ENCODE measurements around the gene RSKR. TPM values are rescaled to one million over a fixed set of nuclear protein-coding genes. Genes with fewer than 3 reads are reported as not detected.
"Not testable (repeated sequence)": the region's sequence is repeated elsewhere in the genome, so short reads cannot be mapped to it uniquely, and the experiment has no call there.

Gene RSKR
- total RNA-seq, 4 donors from 2014 or later: 2.3 to 4.2 (median 4.1) TPM

GRCh38 chr17:28578246-28579195, 35.5 kb downstream of the RSKR start:
- intact Hi-C loops (cut with DNase I): no loop called here

GRCh38 chr17:28577466-28577824, 36.5 kb downstream of the RSKR start:
- Histone ChIP-seq H3K9me3 (no peaks in the 10 kb centered on the region), H3K27me3 (no peaks in the 10 kb centered on the region), H3K4me3 (peak overlapping the region in 3 of 4 donors; percentile 40 to 53 (median 43)), H3K4me1 (peaks cover 16 to 26% (median 25%) of the 10 kb centered on the region in 4 donors), H3K36me3 (peaks cover 0 to 11% (median 2%) of the 10 kb centered on the region in 4 donors), H3K27ac (replicated peaks in 1 of 4) (peak overlapping the region in 3 of 4 donors; percentile 52 to 61 (median 60))
- no peak for TF ChIP-seq POLR2AphosphoS5 (IDR thresholded peaks at IDR 0.05)
- DNase-seq (ENCODE audit: extremely low spot score): no peak
- 81% methylated on average over 3 of the region's 3 CpGs for WGBS
- intact Hi-C loops (cut with DNase I): no loop called here

More at GRCh38 chr17:28578246-28579195, 35.5 kb downstream of the RSKR start:
- no peak for TF ChIP-seq EP300 (IDR thresholded peaks at IDR 0.05)
- TF ChIP-seq, protein P1, sequence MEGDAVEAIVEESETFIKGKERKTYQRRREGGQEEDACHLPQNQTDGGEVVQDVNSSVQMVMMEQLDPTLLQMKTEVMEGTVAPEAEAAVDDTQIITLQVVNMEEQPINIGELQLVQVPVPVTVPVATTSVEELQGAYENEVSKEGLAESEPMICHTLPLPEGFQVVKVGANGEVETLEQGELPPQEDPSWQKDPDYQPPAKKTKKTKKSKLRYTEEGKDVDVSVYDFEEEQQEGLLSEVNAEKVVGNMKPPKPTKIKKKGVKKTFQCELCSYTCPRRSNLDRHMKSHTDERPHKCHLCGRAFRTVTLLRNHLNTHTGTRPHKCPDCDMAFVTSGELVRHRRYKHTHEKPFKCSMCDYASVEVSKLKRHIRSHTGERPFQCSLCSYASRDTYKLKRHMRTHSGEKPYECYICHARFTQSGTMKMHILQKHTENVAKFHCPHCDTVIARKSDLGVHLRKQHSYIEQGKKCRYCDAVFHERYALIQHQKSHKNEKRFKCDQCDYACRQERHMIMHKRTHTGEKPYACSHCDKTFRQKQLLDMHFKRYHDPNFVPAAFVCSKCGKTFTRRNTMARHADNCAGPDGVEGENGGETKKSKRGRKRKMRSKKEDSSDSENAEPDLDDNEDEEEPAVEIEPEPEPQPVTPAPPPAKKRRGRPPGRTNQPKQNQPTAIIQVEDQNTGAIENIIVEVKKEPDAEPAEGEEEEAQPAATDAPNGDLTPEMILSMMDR (IDR thresholded peaks at IDR 0.05): no peak
- no peak for TF ChIP-seq POLR2A (IDR thresholded peaks at IDR 0.05; ENCODE audit: low read depth)
- no peak for TF ChIP-seq POLR2AphosphoS5 (IDR thresholded peaks at IDR 0.05)
- Histone ChIP-seq H3K27ac (replicated peaks in 1 of 4) (no peak overlapping the region), H3K9me3 (no peaks in the 10 kb centered on the region), H3K27me3 (no peaks in the 10 kb centered on the region), H3K4me1 (peaks cover 12 to 22% (median 20%) of the 10 kb centered on the region in 4 donors), H3K36me3 (peaks cover 0 to 13% (median 2%) of the 10 kb centered on the region in 4 donors), H3K4me3 (no peak overlapping the region)
- no peak for DNase-seq (ENCODE audit: extremely low spot score)
- WGBS: 98% methylated on average over 8 of the region's 8 CpGs

GRCh38 chr17:28576758-28577465, 37.1 kb downstream of the RSKR start, which contains the start of gene ALDOC:
TSS of gene ALDOC (minus strand) at chr17:28576895. CDS start at chr17:28575532, 1,363 bp downstream.
- peak within 1 kb of the TSS; percentile 40 to 53 (median 44) for H3K4me3 ChIP-seq
- DNase-seq (ENCODE audit: extremely low spot score): peak; percentile 98
- peaks cover 0 to 11% (median 2%) of the 10 kb centered on the region in 4 donors for H3K36me3 ChIP-seq
- H3K27me3 ChIP-seq: no peaks in the 10 kb centered on the region
- intact Hi-C loops (cut with DNase I): no loop called here
- H3K9me3 ChIP-seq: no peaks in the 10 kb centered on the region
- H3K27ac ChIP-seq (replicated peaks in 1 of 4): peak within 1 kb of the TSS in 3 of 4 donors; percentile 52 to 61 (median 60)
- 67% methylated on average over 2 of the region's 26 CpGs for WGBS
- H3K4me1 ChIP-seq: peaks cover 21 to 31% (median 30%) of the 10 kb centered on the region in 4 donors
- TF ChIP-seq POLR2AphosphoS5 (IDR thresholded peaks at IDR 0.05): peak; percentile 97
- no peak for TF ChIP-seq EP300 (IDR thresholded peaks at IDR 0.05)
- peak; percentile 33 for TF ChIP-seq POLR2A (IDR thresholded peaks at IDR 0.05; ENCODE audit: low read depth)

DNA sequence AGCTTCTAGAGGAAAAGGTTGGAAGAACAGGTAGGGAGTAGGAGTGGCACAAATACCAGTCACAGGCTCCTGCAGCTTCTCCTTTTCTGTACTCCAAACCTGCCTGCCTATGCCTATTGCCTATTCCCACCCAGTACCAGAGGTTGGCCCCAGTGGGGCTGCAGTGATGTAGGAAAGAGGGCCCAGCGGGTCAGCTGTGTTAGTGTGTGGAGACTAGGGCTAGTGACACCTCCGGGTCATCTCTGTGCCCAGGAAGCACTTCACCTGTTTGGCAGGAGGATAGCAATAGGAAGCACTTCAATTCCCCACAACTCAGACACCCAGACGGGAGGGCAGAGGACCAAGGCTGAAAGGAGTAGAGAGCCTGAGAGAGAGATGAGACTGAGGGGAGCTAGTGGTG, 38.0 kb downstream of the RSKR start:
- WGBS: 70% methylated on average over 3 of the region's 3 CpGs
- peaks cover 0 to 11% (median 2%) of the 10 kb centered on the region in 4 donors for H3K36me3 ChIP-seq
- DNase-seq (ENCODE audit: extremely low spot score); intact Hi-C loops (cut with DNase I); H3K27ac ChIP-seq (replicated peaks in 1 of 4); H3K27me3 ChIP-seq; H3K9me3 ChIP-seq: not testable (repeated sequence)
- peaks cover 23 to 34% (median 32%) of the 10 kb centered on the region in 4 donors for H3K4me1 ChIP-seq
- peak overlapping the region in 1 of 4 donors; percentile 40 for H3K4me3 ChIP-seq

GRCh38 chr17:28575126-28575795, 38.7 kb downstream of the RSKR start:
- Histone ChIP-seq H3K4me3 (no peak overlapping the region), H3K27me3 (no peaks in the 10 kb centered on the region), H3K9me3 (no peaks in the 10 kb centered on the region), H3K4me1 (peaks cover 27 to 41% (median 37%) of the 10 kb centered on the region in 4 donors), H3K36me3 (peaks cover 0 to 11% (median 2%) of the 10 kb centered on the region in 4 donors), H3K27ac (replicated peaks in 1 of 4) (no peak overlapping the region)
- 94% methylated on average over 14 of the region's 14 CpGs for WGBS
- DNase-seq (ENCODE audit: extremely low spot score): no peak
- TF ChIP-seq, protein P1 (IDR thresholded peaks at IDR 0.05): no peak
- TF ChIP-seq EP300 (IDR thresholded peaks at IDR 0.05) (no peak), POLR2A (IDR thresholded peaks at IDR 0.05; ENCODE audit: low read depth) (no peak), POLR2AphosphoS5 (IDR thresholded peaks at IDR 0.05) (no peak)
- intact Hi-C loops (cut with DNase I): no loop called here

All from esophagus muscularis mucosa (tissue), 4 donors.